Heart left ventricle (tissue), 16 donors: Measurements from ENCODE around the gene RAI1. TPM values are rescaled to one million over a fixed set of nuclear protein-coding genes. Genes with fewer than 3 reads are reported as not detected.

Source experiments
- ATAC-seq, 4 donors: fragments of 200-7000 bp; cut with Tn5 transposase; one replicate each; pipeline ENCODE4 v1.9.1; 2020 to 2022; ENCODE audit warnings: moderate library complexity in 4 of 4, mild to moderate bottlenecking in 3 of 4, moderate number of reproducible peaks in 1 of 4
- DNase-seq, 5 donors: peaks; one replicate each; pipeline ENCODE4 v3.0.0-alpha.2; 2020
- H3K27ac ChIP-seq, 12 donors: fragments of 200-600 bp; sonication (generic) in 4 of 12; one replicate each; pipeline versions ENCODE4 v1.5.0 to v1.8.0; 2016 to 2022; ENCODE audit warnings: mild to moderate bottlenecking in 2 of 12
- H3K27me3 ChIP-seq, 9 donors: fragments of 200-600 bp; sonication (generic) in 2 of 9; one replicate each; pipeline versions ENCODE4 v1.5.1 to v1.8.0; 2016 to 2022; ENCODE audit warnings: mild to moderate bottlenecking in 3 of 9
- H3K36me3 ChIP-seq, 9 donors: fragments of 200-600 bp; sonication (generic) in 2 of 9; one replicate each; pipeline versions ENCODE4 v1.5.0 to v1.8.0; 2018 to 2022; ENCODE audit warnings: mild to moderate bottlenecking in 2 of 9
- H3K4me1 ChIP-seq, 12 donors: fragments of 200-600 bp; sonication (generic) in 4 of 12; one replicate each; pipeline versions ENCODE4 v1.5.0 to v1.8.0; 2016 to 2022; ENCODE audit warnings: mild to moderate bottlenecking in 3 of 12
- H3K4me3 ChIP-seq, 12 donors: fragments of 200-600 bp; sonication (generic) in 4 of 12; one replicate each; pipeline versions ENCODE4 v1.5.0 to v1.8.0; 2017 to 2022; ENCODE audit warnings: mild to moderate bottlenecking in 9 of 12, moderate library complexity in 4 of 12
- H3K9me3 ChIP-seq, 12 donors: fragments of 200-600 bp; sonication (generic) in 4 of 12; one replicate each; pipeline versions ENCODE4 v1.5.0 to v1.8.0; 2016 to 2022; ENCODE audit warnings: mild to moderate bottlenecking in 1 of 12
- CTCF ChIP-seq, 12 donors: fragments of 200-600 bp; sonication (generic) in 4 of 12; IDR thresholded peaks; one replicate each; pipeline versions ENCODE4 v1.5.0 to v1.8.0; 2018 to 2022; ENCODE audit warnings: antibody characterized with exemption in 12 of 12, mild to moderate bottlenecking in 5 of 12
- POLR2A ChIP-seq, 2 donors: fragments of 450-650 bp; IDR thresholded peaks; one replicate each; pipeline ENCODE4 v1.6.1; 2017; ENCODE audit warnings: antibody characterized with exemption in 2 of 2, mild to moderate bottlenecking in 2 of 2, moderate library complexity in 2 of 2
- WGBS, 4 donors: extraction: QIAGEN DNeasy Blood & Tissue Kit in 2 of 4; methylation state at CpG; one replicate each; pipeline versions ENCODE4 v1.1.5 to v1.1.7; 2013 to 2018; 5-methylcytosine and 5-hydroxymethylcytosine counted together
- intact Hi-C, 10 donors: fragments of 100-400 bp; cut with DNase I; formaldehyde crosslinking; loops; one replicate each; pipeline versions ENCODE4 v1.11.1 to v1.14.2; 2022
- polyA plus RNA-seq, 2 donors: library from polyadenylated mRNA; stranded (reverse); fragments of 200-250 nt; gene quantifications; one replicate each; pipeline ENCODE4 v1.2.3, GENCODE V29; 2013
- total RNA-seq, 9 donors: library from RNA; depleted of rRNA in 2 of 9; stranded (reverse); fragments of >200 nt in 2 of 9; fragmentation: NEBNext Ultra II Directional in 3 of 9; extraction: Animal tissue kit (Norgen Biotek cat#: 25700) in 3 of 9; gene quantifications; one replicate each; pipeline versions ENCODE4 v1.1.0 to v1.2.4, GENCODE V29; 2016 to 2023
- donor health status: ischemic (EF 13 %, LVEDD 7.1; RV severe dilation, severe dysfunction).
- donor health status: healthy with polysubstance abuse.
- donor health status: DM: no; HTN: yes; CAD: no.
- donor health status: DM: no; HTN: no; CAD: no.
- donor health status: ischemic (EF 25% LVEDD 6.9; RV normal size, moderate dysfunction).
- donor health status: ischemic (EF 25% LVEDD 5.7; RV mildly dilated, moderate dysfunction).
- donor health status: healthy.
- donor health status: DM: yes; HTN: yes; CAD: no.
- donor health status: ischemic (EF 35%, LVEDD 5.7; RV mildly dilated, moderate dysfunction).
- donor health status: nonischemic (EF 11% LVEDD 7.7; RV severe dilation, severe dysfunction).
- donor health status: DM: yes; HTN: yes; CAD: no.
- donor health status: PGD.
- donor health status: ischemic (EF 29% LVEDD 5.4; RV normal size, mild dysfunction).
- donor health status: nonischemic (EF 23%, LVEDD 6.1; RV moderate dilation, normal function).

RAI1 gene
- total and polyA plus RNA-seq, 11 donors = 15.1 to 37.2 (median 20.8) TPM

GRCh38 chr17:17752089-17752820 lies 71.0 kb downstream of the RAI1 start:
- DNase-seq (peak; percentile 95 to 98 (median 96)), ATAC-seq (peak; percentile 83 to 90 (median 89))
- H3K27me3 ChIP-seq = no peaks in the 10 kb centered on the region
- peaks cover 3 to 93% (median 49%) of the 10 kb centered on the region in 12 donors for H3K4me1 ChIP-seq
- peak overlapping the region; percentile 67 to 93 (median 85) for H3K27ac ChIP-seq
- H3K36me3 ChIP-seq = no peaks in the 10 kb centered on the region
- no peaks in the 10 kb centered on the region for H3K9me3 ChIP-seq
- intact Hi-C loops = loop anchor here in 3 of 10 donors (2.0 to 5.0 kb wide), 3 partner anchors 31 to 57 kb away; no protein-coding TSS in a partner anchor
- 7 to 16% (median 11%) methylated on average over 21 to 57 of the region's 57 CpGs for WGBS, 4 donors
- peak in 9 of 12 donors; percentile 10 to 45 (median 26) for TF ChIP-seq CTCF (IDR thresholded peaks at IDR 0.05)
- peak in 1 of 2 donors; percentile 51 for TF ChIP-seq POLR2A (IDR thresholded peaks at IDR 0.05)
- peak overlapping the region in 11 of 12 donors; percentile 8 to 61 (median 49) for H3K4me3 ChIP-seq

- peaks cover 3 to 93% (median 46%) of the 10 kb centered on the region in 12 donors for H3K4me1 ChIP-seq
- H3K9me3 ChIP-seq = no peaks in the 10 kb centered on the region
- no peaks in the 10 kb centered on the region for H3K27me3 ChIP-seq
- H3K4me3 ChIP-seq = peak overlapping the region in 11 of 12 donors; percentile 8 to 61 (median 49)
- ATAC-seq = no peak
- DNase-seq = no peak
- peak overlapping the region; percentile 67 to 93 (median 85) for H3K27ac ChIP-seq
- TF ChIP-seq CTCF (IDR thresholded peaks at IDR 0.05) (no peak), POLR2A (IDR thresholded peaks at IDR 0.05) (no peak)
- 44 to 62% (median 51%) methylated on average over 8 to 9 of the region's 9 CpGs for WGBS, 4 donors
- no peaks in the 10 kb centered on the region for H3K36me3 ChIP-seq
- intact Hi-C loops = loop anchor here in 3 of 10 donors (2.0 to 5.0 kb wide), 3 partner anchors 30 to 58 kb away; no protein-coding TSS in a partner anchor
Observed at GRCh38 chr17:17752821-17753321, 71.6 kb downstream of the RAI1 start.

GRCh38 chr17:17754719-17755686 lies 73.7 kb downstream of the RAI1 start:
- H3K27me3 ChIP-seq = no peaks in the 10 kb centered on the region
- H3K27ac ChIP-seq = peak overlapping the region; percentile 52 to 94 (median 86)
- no peaks in the 10 kb centered on the region for H3K36me3 ChIP-seq
- 58 to 69% (median 66%) methylated on average over 11 of the region's 11 CpGs for WGBS, 4 donors
- intact Hi-C loops = loop anchor here in 2 of 10 donors (5.0 kb wide), 1 partner anchor 37 kb away; no protein-coding TSS in a partner anchor
- H3K9me3 ChIP-seq = no peaks in the 10 kb centered on the region
- H3K4me1 ChIP-seq = peaks cover 3 to 91% (median 44%) of the 10 kb centered on the region in 12 donors
- no peak for TF ChIP-seq CTCF (IDR thresholded peaks at IDR 0.05)
- TF ChIP-seq POLR2A (IDR thresholded peaks at IDR 0.05) = no peak
- ATAC-seq (peak; percentile 60 to 76 (median 70)), DNase-seq (peak in 4 of 5 donors; percentile 76 to 89 (median 82))
- no peak overlapping the region for H3K4me3 ChIP-seq
